ENCODE data around the gene A2M. TPM values are rescaled to one million over a fixed set of nuclear protein-coding genes. Genes with fewer than 3 reads are reported as not detected.
"Not testable (repeated sequence)": the region's sequence is repeated elsewhere in the genome, so short reads cannot be mapped to it uniquely, and the experiment has no call there.

A2M gene
- total RNA-seq, 2 donors from 2014 or later: 340 to 683 TPM

- Histone ChIP-seq H3K27me3 (no peaks in the 10 kb centered on the region), H3K4me3 (no peak overlapping the region), H3K9me3 (peaks cover 8 to 23% of the 10 kb centered on the region in 2 donors), H3K4me1 (no peaks in the 10 kb centered on the region), H3K36me3 (no peaks in the 10 kb centered on the region), H3K27ac (no peak overlapping the region)
- DNase-seq (ENCODE audit: low spot score): no peak
- TF ChIP-seq CTCF (IDR thresholded peaks at IDR 0.05): no peak
These were observed 31.7 kb upstream of the A2M start for GRCh38 chr12:9147461-9147860.

GRCh38 chr12:9144730-9145106 is 29.0 kb upstream of the A2M start:
- no peak for TF ChIP-seq CTCF (IDR thresholded peaks at IDR 0.05)
- no peak overlapping the region for H3K4me3 ChIP-seq

GRCh38 chr12:9143929-9144729 is 28.4 kb upstream of the A2M start:
- DNase-seq (ENCODE audit: low spot score): no peak
- no peaks in the 10 kb centered on the region for H3K36me3 ChIP-seq
- no peaks in the 10 kb centered on the region for H3K27me3 ChIP-seq
- H3K9me3 ChIP-seq: peaks cover 8 to 23% of the 10 kb centered on the region in 2 donors
- no peak overlapping the region for H3K27ac ChIP-seq
- no peaks in the 10 kb centered on the region for H3K4me1 ChIP-seq
- TF ChIP-seq CTCF (IDR thresholded peaks at IDR 0.05): no peak
- no peak overlapping the region for H3K4me3 ChIP-seq

More at GRCh38 chr12:9144730-9145106, 29.0 kb upstream of the A2M start:
- no peak for DNase-seq (ENCODE audit: low spot score)
- Histone ChIP-seq H3K9me3 (peaks cover 8 to 23% of the 10 kb centered on the region in 2 donors), H3K4me1 (no peaks in the 10 kb centered on the region), H3K27ac (no peak overlapping the region), H3K36me3 (no peaks in the 10 kb centered on the region), H3K27me3 (no peaks in the 10 kb centered on the region)

GRCh38 chr12:9143137-9143536 is 27.4 kb upstream of the A2M start:
- H3K27me3 ChIP-seq: no peaks in the 10 kb centered on the region
- no peaks in the 10 kb centered on the region for H3K4me1 ChIP-seq

GRCh38 chr12:9139588-9140290 is 24.0 kb upstream of the A2M start:
- not testable (repeated sequence) for H3K4me3 ChIP-seq; H3K27ac ChIP-seq; H3K4me1 ChIP-seq; H3K27me3 ChIP-seq; H3K36me3 ChIP-seq; DNase-seq (ENCODE audit: low spot score); H3K9me3 ChIP-seq

More at GRCh38 chr12:9143137-9143536, 27.4 kb upstream of the A2M start:
- Histone ChIP-seq H3K9me3 (peaks cover 8 to 23% of the 10 kb centered on the region in 2 donors), H3K27ac (no peak overlapping the region), H3K36me3 (no peaks in the 10 kb centered on the region), H3K4me3 (no peak overlapping the region)
- no peak for DNase-seq (ENCODE audit: low spot score)
- no peak for TF ChIP-seq CTCF (IDR thresholded peaks at IDR 0.05)

GRCh38 chr12:9135903-9136310 is 20.2 kb upstream of the A2M start:
- Histone ChIP-seq H3K9me3 (no peaks in the 10 kb centered on the region), H3K27me3 (no peaks in the 10 kb centered on the region), H3K36me3 (no peaks in the 10 kb centered on the region), H3K27ac (no peak overlapping the region), H3K4me3 (no peak overlapping the region), H3K4me1 (no peaks in the 10 kb centered on the region)
- TF ChIP-seq CTCF (IDR thresholded peaks at IDR 0.05): no peak
- no peak for DNase-seq (ENCODE audit: low spot score)

Measured in right atrium auricular region (tissue), 2 donors.